GM21529 (cell line): ENCODE results near the gene APC2.
"Not testable (repeated sequence)": the region's sequence is repeated elsewhere in the genome, so short reads cannot be mapped to it uniquely, and the experiment has no call there.

Experiments used
- ATAC-seq: cut with Tn5 transposase; IDR thresholded peaks from one replicate; pipeline ENCODE4 v1.9.1; 2021; ENCODE audit not compliant: unreplicated experiment

APC2 gene

DNA sequence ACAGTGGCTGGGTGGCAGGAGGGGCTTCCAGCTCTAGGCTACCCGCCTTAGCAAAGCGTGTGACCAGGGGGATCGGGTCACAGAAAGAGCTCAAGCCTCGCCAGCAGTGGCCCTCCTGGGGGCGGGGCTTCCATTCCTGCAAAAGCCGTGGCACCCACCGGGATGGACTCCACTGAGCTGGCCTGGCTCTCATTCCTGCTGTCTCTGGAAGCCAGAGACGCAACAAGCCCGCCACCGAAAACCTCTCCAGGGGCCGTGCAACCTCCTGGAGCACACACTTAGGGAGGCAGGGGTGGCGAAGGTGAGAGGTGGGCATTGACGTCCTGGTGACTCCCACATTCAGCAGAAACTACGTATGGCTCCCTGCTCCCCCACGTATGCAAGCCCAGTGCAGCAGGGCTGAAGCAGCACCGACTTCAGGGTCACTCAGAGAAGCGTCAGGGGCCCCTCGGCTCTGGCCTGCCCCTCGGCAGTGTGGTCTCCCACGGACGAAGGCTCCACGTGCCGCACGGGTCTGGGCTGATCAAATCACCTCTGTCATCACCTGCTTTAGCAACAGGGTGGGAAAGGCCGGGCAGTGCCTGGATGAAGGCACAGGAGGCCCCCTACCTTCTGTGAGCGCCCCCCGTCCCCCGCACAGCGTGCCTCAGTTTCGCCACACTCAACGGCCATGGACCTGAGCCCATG, 26.0 kb downstream of the APC2 start:
- ATAC-seq = no peak

DNA sequence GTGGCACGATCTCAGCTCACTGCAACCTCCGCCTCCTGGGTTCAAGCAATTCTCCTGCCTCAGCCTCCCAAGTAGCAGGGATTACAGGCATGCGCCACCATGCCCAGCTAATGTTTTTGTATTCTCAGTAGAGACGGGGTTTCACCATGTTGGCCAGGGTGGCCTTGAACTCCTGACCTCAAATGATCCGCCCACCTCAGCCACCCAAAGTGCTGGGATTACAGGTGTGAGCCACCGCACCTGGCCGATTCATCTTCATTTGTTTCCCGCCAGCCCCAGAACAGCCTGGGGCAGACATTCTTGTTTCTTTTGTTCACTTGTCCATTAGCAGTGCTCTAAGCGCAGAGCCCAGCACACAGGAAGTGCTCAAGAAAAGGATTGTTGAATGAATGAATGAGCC, 27.1 kb downstream of the APC2 start:
- ATAC-seq = not testable (repeated sequence)

DNA sequence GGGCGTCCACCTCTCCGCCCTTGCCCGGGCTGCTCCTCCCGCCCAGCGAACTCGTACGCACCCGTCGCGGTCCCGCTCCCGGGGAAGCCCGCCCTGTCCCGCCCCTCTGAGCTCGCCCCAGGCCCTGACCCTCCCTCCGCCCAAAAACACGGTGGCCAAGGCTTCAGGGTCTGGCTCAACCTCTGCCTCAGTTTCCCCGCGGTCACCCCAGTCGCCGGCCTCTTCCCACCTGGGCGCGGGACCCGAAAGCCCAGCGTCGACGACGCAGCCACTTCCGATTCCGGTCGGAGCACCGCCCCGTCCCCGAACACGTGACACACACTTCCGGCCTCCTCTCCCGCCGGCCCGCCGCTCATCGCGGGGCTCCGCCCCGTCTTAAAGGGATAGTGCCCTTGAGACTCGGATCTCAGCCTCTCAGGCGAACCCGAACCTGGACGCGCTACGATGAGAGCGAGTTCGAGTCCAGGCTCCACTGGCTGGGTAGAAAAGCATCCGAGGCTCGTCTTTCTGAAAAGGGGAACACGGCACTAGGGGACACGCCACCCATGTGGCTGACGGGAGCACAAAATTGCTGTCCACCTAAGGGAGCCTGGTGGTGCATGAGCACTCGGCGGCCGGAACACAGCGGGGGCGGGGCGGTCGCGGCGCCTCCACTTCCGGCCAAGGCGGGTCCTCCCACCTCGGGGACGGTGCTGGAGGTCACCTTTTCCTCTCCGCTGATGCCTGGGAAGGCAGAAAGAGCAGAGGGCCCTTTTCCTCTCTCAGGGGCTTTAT, 29.2 kb downstream of the APC2 start, which contains the start of gene C19orf25:
Gene C19orf25, minus strand, starts transcription at position 282 of the 774 bp plus-strand sequence. CDS start 312 bp downstream, outside the sequence.
- peak; percentile 88 for ATAC-seq

DNA sequence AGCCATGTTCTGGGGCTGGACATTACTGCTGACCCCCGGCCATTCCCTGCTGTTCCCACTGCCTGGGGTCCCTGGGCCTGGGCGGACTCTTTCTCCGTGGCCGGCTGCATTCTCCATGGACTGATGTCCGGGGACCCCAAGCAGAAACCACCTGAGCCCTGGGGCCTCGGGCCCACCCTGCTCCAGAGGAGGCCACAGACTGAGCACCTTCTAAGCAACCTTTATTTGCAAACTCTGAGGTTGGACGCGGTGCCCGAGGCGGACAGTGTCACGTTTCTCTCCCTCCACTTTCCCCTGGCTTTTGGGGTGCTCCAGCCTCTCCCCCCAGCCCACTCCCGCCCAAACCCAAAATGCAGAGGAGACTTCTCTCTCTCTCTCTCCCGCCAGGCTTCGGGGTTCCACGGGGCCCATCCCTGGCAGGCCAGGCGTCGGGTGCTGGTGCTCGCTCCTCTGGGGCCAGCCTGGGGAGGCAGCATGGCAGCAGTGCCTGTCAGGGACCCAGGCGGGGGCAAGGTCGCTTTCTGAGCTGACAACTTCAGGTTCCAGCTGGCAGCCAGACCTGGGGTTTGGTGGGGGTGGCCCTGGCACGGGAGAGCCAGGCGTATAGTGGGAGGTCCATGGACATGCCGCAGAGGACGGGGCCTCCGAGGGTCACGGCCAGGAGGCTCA, 31.4 kb downstream of the APC2 start:
- no peak for ATAC-seq

DNA sequence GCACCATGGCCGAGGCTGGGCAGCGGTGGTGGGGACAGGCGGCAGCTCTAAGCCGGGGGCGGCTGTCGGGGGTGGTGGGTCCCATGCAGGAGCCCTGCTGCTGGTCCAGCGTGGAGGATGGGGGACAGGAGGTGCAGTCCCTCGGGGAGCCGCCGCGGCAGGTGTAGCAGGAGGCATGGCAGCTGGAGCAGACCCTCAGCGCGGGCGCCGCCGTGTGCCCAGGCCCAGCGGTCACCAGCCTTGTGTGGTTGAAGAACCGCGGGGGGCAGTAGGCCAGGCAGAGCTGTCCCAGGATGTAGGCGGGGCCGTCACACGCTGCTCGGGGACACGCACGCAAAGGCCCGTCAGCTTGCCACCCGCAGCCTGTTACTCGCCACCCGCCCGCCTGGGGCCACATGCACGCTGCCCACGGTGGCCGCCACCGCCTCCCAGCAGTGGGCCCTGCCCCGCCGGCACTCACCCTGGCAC, 32.0 kb downstream of the APC2 start:
- ATAC-seq = no peak

DNA sequence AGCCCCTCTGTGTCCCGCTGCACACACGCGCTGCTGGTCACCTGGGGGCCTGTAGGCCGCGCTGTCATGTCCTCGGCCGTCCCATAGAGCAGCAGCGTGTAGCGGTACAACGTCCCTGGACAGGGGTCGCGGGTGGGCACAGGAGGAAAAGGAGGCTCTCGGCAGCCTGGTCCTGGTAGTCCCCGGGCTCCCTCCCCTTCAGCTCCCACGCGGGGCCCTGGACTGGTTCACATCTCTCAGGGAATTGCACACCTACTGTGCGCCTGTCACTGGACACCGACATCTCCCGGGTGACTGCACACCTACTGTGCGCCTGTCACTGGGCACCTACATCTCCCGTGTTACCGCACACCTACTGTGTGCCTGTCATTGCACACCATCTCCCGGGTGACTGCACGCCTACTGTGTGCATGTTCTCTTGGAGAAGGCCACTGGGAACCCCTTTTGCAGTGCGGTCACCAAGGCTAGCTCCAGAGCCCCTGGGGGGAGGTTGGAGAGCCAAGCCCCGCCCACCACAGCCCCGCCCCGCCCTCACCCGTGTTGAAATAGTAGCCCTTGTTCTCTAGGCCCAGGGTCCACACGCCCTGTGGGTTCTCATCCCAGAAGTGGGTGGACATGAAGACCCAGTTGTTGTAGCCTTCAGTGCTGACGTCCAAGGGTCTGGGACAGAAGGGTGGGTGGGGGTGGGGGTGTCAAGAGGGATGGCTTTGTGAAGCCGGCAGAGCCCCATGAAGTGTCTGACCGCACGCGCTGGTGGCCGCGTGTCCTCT, 32.6 kb downstream of the APC2 start:
- no peak for ATAC-seq

DNA sequence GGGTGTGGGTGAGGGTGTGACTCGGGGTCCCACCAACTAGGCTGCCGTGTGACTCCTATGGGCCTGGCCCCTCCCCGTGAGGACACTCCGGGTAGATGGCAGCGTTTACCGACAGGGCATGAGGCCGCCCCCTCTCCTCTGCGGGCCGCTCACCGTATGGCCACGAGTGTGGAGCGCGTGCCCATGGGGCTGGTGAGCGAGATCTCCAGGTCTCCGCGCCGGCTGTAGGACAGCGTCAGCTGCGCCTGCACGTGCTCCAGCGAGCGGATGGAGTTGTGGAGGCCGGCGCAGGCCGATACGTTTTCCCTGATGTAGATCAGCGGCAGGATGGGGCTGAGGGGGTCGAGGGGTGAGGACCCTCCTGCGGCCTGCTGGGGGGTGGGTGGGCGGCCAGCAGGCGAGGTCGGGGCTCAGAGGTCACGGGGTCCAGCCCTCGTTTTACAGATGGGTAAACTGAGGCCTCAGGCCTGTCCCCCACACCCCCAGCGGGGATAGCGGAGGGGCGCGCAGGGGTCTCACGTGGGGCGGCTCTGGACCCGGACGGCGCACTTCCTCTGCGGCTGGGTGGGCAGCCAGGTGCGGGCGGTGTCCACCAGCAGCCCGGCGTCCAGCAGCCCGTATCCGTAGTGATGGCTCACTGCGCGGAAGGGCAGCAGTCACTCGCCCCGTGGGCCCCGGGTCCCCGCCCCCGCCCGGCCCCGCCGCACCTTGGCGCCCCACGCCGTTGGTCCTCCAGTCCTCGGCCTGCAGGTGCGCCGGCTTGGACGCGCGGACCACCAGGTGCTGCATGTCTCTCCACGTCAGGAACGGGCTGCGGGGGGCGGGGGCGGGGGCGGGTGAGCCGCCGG, 33.4 kb downstream of the APC2 start:
- ATAC-seq = no peak

DNA sequence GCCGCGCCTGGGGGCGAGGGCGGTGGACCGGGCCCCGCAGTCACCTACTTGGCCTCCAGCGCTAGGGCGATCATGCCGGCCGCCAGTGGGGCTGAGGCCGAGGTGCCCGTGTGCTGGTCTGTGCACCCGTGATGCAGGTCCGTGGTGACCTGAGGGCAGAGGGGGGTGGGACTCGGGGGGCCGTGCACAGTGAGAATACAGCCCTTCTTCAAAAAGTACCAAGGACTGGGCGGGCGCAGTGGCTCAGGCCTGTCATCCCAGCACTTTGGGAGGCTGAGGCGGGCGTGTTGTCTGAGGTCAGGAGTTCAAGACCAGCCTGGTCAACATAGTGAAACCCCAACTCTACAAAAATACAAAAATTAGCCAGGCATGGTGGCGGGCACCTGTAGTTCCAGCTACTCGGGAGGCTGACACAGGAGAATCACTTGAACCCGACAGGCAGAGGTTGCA, 34.1 kb downstream of the APC2 start:
- ATAC-seq = no peak

DNA sequence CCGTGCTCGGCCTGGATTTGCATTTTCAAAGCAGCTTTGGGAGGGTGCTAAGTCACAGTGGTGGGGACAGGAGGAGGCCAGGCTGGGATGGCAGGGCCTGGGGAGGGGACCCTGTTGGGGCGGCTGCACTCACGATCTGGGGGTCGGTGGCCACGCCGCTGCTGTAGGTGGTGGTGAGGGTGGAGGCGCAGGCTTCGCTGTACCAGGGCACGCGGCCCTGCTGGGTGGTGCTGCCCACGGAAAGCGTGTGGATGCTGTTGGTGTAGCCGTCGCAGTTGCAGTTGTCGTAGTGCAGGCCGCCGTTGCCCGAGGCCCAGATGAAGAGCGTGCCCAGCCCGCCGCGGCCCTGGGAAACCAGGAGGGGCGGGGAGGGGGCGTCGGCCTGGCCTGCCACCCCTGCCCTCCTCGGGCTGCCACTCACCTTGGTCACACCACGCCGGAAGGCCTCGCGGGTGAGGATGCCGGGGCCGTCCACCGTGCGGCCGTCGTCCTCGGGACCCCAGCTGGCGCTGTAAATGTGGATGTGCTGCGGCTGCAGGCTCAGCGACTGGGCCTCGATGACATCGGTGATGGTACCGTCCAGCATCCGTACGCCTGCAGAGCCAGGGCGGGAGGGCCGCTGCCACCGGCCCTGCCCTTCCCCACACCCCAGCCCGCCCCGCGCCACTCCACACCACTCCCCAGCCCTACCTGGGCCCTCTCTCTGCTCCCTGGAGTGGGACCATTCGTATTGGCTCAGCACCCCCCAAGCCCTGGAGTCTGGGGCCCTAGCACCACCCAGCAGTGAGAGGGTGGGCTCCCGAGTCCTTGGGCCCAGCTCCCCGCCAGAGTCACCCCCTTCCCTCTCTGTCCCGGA, 37.0 kb downstream of the APC2 start:
- ATAC-seq = no peak

DNA sequence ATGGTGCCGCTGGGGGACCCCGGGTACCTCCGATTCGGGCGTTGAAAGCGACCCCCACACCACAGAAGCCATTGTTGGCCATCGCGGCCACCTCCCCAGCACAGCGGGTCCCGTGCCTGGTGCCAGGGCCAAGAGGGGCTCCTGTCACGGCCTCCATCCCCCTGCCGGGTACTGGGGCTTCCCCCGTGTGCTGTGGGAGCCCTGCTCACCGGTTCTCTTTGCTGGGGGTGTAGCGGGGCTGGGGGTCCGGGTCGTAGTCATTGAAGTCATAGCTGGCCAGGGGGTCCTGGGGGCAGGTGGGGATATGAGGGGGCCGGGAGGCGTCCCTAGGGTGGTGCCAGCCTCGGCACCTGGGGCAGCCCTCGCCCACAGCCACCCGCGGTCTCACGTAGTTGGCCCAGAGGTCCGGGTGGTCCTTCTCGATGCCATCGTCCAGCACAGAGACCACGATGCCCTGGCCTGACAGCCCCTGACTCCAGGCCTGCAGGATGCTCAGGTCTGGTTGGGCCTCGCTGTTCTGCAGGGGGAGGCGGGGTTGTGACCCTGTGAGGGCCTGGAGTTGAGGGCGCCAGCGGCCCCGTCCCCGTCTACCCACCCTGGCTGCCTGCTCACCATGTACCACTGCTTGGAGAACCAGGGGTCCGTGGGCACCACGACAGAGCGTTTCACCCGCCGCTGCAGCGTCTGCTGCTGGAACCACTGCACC, 37.8 kb downstream of the APC2 start:
- ATAC-seq = no peak

DNA sequence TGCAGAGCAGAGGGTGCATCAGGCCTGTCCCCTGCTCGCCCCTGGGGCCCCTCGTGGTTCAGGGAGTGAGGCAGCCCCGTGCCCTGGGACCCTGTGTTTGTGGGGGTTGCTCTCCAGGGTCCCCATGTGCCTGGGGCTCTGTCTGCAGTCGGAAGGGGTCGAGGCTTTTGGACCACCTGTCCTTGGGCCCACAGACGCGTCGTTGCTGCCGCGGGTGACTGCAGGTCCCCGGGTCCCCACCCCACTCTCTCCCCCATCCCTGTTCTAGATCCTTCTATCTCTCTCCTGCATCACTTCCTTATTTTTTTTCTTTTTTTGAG, 38.3 kb downstream of the APC2 start:
- ATAC-seq = no peak

DNA sequence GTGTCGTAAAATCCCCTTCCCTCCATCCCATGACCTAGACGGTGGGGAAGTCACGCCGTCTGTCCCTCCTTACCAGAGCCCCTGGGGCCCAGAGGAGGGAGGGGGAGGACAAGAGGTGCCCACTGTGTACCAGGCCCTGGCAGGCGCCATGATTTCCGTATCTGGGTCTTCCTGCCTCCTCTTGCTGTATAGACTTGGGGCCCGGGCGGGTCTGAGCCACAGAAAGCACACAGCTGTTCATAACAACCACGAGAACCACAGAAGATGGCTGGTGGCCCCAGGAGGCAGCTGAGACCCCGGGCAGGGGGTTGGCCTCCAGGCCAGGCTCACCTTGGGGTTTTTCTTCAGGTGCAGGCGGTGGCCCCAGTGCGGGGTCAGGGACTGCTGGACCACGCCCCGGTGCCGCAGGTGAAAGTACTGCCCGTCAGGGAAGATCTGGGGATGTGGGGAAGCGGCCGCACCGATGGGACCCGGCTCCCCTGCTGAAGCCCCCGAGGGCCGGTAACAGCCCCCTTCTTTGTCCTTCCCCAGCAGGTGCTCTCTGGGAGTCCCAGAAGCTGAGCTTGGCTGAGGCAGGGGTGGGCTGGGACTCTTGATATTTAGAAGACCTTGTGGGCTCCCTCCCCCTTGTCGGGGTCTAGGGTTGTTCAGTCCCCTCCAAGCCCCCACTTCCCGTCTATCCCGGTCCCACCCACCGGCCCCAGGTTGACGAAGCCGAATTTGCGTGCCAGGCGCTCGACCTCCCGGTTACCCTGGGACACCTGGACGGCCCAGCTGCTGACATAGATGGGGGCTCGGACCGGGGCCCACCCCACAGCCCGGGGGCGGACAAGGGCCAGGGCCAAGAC, 39.8 kb downstream of the APC2 start:
- ATAC-seq = no peak

DNA sequence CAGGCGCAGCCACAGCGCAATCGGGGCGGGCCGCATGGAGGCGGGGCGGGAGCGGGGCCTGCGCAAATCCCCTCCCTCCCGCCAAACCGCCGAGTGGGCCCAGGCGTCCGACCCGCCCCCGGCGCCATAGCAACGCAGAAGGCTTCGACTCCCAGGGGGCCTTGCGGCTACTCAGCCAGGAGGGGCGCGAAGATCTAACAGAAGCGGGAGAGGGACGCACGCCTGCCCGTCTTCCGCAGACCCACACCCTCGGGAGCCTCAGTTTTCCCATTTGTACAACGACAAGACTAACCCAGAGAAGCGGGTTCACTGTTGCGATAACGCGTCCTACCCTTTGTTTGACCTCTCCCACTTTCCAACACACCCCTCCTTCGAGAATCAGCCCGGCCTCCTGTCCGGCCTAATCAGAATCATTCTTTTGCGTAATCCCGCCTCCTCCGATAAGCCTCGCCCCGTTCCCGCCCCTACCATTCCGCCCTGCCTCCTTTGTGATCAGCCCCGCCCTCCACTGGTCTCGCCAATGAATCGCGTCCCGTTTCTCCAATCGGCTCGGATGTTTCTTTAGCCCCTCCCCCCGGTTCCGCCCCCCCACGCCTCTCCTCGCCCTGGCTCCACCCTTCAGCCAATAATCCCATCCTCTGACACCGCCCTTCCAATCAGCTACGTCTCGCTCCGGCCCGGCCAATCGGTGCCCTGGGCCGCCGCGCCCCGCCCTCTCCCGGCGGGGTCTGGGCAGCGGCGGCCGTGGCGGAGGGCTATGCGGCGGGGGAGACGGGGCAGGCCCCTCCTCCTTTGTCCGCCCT, 40.6 kb downstream of the APC2 start, which contains the start of gene PCSK4:
Gene PCSK4, minus strand, starts transcription at position 40 of the 803 bp plus-strand sequence. Its CDS starts 4 bp downstream, at position 36.
- ATAC-seq = peak; percentile 76

DNA sequence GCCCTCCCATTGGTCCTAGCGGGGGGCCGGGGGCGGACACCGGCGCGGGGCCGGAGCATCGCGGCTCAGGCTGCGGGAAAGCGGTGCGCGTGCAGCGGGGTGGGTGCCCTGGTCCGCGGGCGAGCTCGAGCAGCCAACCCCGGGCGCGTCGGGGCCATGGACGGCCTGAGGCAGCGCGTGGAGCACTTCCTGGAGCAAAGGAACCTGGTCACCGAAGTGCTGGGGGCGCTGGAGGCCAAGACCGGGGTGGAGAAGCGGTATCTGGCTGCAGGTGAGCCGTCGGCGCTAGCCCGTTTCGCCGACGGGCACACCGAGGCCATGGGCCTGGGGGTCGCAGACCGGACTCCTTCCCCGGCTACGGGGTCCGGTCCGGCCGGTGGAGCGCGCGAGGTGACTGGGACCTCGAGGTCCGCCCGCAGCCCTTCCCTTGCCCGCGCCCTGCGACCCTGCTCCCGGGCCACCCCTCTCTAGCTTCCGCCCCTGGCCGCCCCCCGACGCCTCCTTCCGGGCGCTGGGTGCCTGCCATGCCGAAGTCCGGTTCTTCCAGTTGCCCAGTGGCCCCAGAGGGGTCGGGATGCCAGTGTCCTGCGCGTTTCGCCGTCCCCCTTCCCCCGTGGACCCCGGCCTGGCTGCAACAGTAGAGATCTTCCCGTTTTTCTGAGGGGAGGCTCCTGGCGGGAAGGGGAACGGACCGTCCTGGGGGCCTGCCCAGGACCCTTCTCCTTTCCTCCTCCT, 41.4 kb downstream of the APC2 start, which contains the start of gene REEP6:
Gene REEP6, plus strand, starts transcription at position 68 of the 735 bp plus-strand sequence. Its CDS starts 89 bp downstream, at position 157.
- no peak for ATAC-seq

DNA sequence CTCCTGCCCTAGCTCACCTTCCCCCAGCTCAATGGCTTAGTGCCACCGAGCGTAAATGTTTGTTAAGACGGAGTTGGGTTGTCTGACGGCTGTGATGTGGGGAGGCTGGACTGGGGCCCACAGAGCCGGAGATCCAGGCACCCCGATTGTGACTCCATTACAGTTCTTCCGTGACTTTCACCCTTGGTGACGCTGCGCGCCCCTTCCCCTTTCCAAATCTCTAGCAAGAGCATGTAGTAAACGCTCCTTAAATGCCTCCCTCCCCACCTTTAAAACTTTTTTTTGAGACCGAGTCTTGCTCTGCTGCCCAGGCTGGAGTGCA, 41.9 kb downstream of the APC2 start:
- ATAC-seq = no peak

DNA sequence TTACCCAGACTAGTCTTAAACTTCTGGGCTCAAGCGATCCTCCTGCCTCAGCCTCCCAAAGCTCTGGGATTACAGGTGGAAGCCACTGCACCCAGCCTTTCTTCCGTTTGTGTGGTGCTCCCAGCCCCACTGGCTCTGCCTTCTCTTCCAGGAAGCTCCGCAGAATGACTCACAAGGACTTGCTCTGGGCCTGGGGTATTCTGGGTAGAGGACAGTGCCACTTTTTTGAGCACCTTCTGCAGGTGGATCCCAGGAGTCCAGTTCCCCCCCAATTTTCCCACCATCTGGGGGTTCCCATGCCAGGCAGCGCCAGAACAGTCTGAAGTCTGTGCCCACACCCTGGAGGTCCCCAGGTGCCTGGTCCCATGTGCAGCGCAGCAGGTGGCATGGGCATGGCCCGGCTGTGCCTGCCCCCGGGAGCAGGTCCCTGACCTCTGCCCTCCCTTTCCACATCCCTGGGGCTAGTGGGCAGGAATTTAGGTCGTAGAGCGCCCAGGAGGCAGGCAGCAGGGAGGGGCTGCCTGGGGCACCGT, 42.6 kb downstream of the APC2 start:
- no peak for ATAC-seq
